Measurements from ENCODE around the gene RPS14. TPM values are rescaled to one million over a fixed set of nuclear protein-coding genes. Genes with fewer than 3 reads are reported as not detected.

The RPS14 gene
- polyA plus RNA-seq, 1 experiment = 2,496 TPM

GRCh38 chr5:150490754-150491153 is 41.2 kb upstream of the RPS14 start:
- H3K4me3 ChIP-seq (ENCODE audit: low read depth, low read length) = no peak overlapping the region
- H3K27me3 ChIP-seq (ENCODE audit: control insufficient read depth, insufficient read depth, low read length) = no peaks in the 10 kb centered on the region
- CTCF ChIA-PET = interaction anchor here (0.7 to 4.1 kb wide), 6 partner anchors 23 to 70 kb away, joined by 3 to 11 read pairs (median 6); no protein-coding TSS in a partner anchor
- no peak for TF ChIP-seq CTCF (IDR thresholded peaks at IDR 0.05; ENCODE audit: insufficient read depth, low read depth, low read length)
- no peak for DNase-seq (ENCODE audit: low read depth)
- POLR2A ChIA-PET = no interaction called here
- peaks cover 2% of the 10 kb centered on the region for H3K36me3 ChIP-seq (ENCODE audit: control insufficient read depth, insufficient read depth, low read length)

- H3K4me3 ChIP-seq (ENCODE audit: low read depth, low read length) = no peak overlapping the region
- POLR2A ChIA-PET = interaction anchor here (0.6 to 0.9 kb wide), 2 partner anchors 8 to 688 kb away, joined by 3 read pairs; no protein-coding TSS in a partner anchor
- CTCF ChIA-PET = interaction anchor here (1.1 to 4.1 kb wide), 7 partner anchors 16 to 71 kb away, joined by 3 to 11 read pairs (median 7); no protein-coding TSS in a partner anchor
- no peaks in the 10 kb centered on the region for H3K27me3 ChIP-seq (ENCODE audit: control insufficient read depth, insufficient read depth, low read length)
- H3K36me3 ChIP-seq (ENCODE audit: control insufficient read depth, insufficient read depth, low read length) = peaks cover 2% of the 10 kb centered on the region
- no peak for DNase-seq (ENCODE audit: low read depth)
- no peak for TF ChIP-seq CTCF (IDR thresholded peaks at IDR 0.05; ENCODE audit: insufficient read depth, low read depth, low read length)
Measured at GRCh38 chr5:150490296-150490669, 40.7 kb upstream of the RPS14 start.

- ChIA-PET CTCF (interaction anchor here (1.1 to 4.1 kb wide), 8 partner anchors 16 to 71 kb away, joined by 3 to 11 read pairs (median 6); no protein-coding TSS in a partner anchor), POLR2A (interaction anchor here (0.6 to 0.9 kb wide), 2 partner anchors 9 to 687 kb away, joined by 3 read pairs; no protein-coding TSS in a partner anchor)
- no peaks in the 10 kb centered on the region for H3K27me3 ChIP-seq (ENCODE audit: control insufficient read depth, insufficient read depth, low read length)
- H3K4me3 ChIP-seq (ENCODE audit: low read depth, low read length) = no peak overlapping the region
- TF ChIP-seq CTCF (IDR thresholded peaks at IDR 0.05; ENCODE audit: insufficient read depth, low read depth, low read length) = no peak
- no peak for DNase-seq (ENCODE audit: low read depth)
- H3K36me3 ChIP-seq (ENCODE audit: control insufficient read depth, insufficient read depth, low read length) = peaks cover 2% of the 10 kb centered on the region
Measured at GRCh38 chr5:150489360-150490295, 40.1 kb upstream of the RPS14 start.

GRCh38 chr5:150488519-150489359 is 39.2 kb upstream of the RPS14 start:
- peak; percentile 69 for DNase-seq (ENCODE audit: low read depth)
- peak overlapping the region; percentile 97; the same call in 1 of the 2 replicates for H3K4me3 ChIP-seq (ENCODE audit: low read depth, low read length)
- CTCF ChIA-PET = interaction anchor here (1.0 to 4.1 kb wide), 5 partner anchors 22 to 52 kb away, joined by 3 to 11 read pairs (median 4); no protein-coding TSS in a partner anchor
- TF ChIP-seq CTCF (IDR thresholded peaks at IDR 0.05; ENCODE audit: insufficient read depth, low read depth, low read length) = no peak
- POLR2A ChIA-PET = interaction anchor here (0.7 kb wide), 1 partner anchor 106 kb away, joined by 3 read pairs; no protein-coding TSS in a partner anchor
- peaks cover 2% of the 10 kb centered on the region for H3K36me3 ChIP-seq (ENCODE audit: control insufficient read depth, insufficient read depth, low read length)
- H3K27me3 ChIP-seq (ENCODE audit: control insufficient read depth, insufficient read depth, low read length) = no peaks in the 10 kb centered on the region

All from BJ (cell line).